ENCODE measurements around the gene BTBD2. TPM values are rescaled to one million over a fixed set of nuclear protein-coding genes. Genes with fewer than 3 reads are reported as not detected.

Gene BTBD2
- total and polyA plus RNA-seq, 2 experiments from 2014 or later = 23.8 to 130 TPM

GRCh38 chr19:1942078-1942933, 73.2 kb downstream of the BTBD2 start (continued):
- TF ChIP-seq, protein P1, sequence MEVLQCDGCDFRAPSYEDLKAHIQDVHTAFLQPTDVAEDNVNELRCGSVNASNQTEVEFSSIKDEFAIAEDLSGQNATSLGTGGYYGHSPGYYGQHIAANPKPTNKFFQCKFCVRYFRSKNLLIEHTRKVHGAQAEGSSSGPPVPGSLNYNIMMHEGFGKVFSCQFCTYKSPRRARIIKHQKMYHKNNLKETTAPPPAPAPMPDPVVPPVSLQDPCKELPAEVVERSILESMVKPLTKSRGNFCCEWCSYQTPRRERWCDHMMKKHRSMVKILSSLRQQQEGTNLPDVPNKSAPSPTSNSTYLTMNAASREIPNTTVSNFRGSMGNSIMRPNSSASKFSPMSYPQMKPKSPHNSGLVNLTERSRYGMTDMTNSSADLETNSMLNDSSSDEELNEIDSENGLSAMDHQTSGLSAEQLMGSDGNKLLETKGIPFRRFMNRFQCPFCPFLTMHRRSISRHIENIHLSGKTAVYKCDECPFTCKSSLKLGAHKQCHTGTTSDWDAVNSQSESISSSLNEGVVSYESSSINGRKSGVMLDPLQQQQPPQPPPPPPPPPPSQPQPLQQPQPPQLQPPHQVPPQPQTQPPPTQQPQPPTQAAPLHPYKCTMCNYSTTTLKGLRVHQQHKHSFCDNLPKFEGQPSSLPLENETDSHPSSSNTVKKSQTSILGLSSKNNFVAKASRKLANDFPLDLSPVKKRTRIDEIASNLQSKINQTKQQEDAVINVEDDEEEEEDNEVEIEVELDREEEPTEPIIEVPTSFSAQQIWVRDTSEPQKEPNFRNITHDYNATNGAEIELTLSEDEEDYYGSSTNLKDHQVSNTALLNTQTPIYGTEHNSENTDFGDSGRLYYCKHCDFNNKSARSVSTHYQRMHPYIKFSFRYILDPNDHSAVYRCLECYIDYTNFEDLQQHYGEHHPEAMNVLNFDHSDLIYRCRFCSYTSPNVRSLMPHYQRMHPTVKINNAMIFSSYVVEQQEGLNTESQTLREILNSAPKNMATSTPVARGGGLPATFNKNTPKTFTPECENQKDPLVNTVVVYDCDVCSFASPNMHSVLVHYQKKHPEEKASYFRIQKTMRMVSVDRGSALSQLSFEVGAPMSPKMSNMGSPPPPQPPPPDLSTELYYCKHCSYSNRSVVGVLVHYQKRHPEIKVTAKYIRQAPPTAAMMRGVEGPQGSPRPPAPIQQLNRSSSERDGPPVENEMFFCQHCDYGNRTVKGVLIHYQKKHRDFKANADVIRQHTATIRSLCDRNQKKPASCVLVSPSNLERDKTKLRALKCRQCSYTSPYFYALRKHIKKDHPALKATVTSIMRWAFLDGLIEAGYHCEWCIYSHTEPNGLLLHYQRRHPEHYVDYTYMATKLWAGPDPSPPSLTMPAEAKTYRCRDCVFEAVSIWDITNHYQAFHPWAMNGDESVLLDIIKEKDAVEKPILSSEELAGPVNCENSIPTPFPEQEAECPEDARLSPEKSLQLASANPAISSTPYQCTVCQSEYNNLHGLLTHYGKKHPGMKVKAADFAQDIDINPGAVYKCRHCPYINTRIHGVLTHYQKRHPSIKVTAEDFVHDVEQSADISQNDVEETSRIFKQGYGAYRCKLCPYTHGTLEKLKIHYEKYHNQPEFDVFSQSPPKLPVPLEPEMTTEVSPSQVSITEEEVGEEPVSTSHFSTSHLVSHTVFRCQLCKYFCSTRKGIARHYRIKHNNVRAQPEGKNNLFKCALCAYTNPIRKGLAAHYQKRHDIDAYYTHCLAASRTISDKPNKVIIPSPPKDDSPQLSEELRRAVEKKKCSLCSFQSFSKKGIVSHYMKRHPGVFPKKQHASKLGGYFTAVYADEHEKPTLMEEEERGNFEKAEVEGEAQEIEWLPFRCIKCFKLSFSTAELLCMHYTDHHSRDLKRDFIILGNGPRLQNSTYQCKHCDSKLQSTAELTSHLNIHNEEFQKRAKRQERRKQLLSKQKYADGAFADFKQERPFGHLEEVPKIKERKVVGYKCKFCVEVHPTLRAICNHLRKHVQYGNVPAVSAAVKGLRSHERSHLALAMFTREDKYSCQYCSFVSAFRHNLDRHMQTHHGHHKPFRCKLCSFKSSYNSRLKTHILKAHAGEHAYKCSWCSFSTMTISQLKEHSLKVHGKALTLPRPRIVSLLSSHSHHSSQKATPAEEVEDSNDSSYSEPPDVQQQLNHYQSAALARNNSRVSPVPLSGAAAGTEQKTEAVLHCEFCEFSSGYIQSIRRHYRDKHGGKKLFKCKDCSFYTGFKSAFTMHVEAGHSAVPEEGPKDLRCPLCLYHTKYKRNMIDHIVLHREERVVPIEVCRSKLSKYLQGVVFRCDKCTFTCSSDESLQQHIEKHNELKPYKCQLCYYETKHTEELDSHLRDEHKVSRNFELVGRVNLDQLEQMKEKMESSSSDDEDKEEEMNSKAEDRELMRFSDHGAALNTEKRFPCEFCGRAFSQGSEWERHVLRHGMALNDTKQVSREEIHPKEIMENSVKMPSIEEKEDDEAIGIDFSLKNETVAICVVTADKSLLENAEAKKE (CRISPR knock-in tag; IDR thresholded peaks at IDR 0.05) = no peak

DNA sequence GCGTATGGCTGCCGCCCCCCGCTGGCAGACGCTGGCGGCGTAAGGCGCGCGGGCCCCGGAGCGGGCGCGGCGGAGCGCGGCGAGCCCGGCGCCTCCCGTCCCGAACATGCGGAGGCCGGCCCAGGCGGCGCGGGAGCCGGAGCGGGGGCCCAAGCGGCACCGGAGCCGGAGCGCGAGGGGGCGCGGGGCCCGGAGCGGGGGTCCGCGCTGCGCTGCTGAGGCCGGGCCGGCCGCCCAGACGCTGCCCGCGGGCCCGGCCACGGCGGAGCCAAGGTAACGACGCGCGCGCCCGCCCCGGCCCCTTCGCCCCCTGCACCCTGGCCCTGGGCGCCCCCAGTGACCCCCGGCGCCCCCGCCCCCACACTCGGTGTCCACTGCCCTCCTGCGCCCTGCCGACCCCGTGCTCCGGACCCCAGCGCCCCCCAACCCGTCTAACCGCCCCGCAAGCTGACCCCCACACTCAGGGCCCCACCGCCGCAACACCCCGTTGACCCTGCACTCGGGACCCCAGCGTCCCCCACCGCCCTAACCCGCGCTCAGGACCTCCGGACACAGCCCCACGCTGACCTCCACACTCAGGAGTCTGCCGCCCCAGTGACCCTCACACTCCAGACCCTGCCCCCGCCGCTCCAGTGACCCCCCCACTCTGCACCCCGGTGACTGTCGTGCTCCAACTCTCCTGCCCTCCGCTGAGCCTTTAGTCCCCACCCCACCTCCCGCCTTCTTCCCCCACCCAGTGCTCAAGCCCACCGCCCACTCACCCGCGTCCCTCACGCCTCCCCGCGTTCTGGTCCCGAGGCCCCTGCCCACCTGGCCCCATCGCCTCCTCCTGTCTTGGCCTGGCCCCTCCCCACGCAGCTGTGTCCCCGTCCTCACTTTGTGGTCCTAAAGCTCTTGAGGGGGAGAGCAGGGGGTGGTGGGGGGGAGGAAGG, 74.1 kb downstream of the BTBD2 start, which contains the start of gene CSNK1G2:
Gene CSNK1G2, plus strand, starts transcription at position 27 of the 932 bp plus-strand sequence. CDS start 28,601 bp downstream, outside the sequence.
- Histone ChIP-seq H3K79me2 (replicated peaks; ENCODE audit: insufficient read depth) (peaks cover 47% of the 10 kb centered on the region), H3K4me3 (peak within 1 kb of the TSS; percentile 90), H3K4me1 (ENCODE audit: insufficient read depth) (peaks cover 18% of the 10 kb centered on the region), H3K9me2 (ENCODE audit: insufficient read depth) (no peaks in the 10 kb centered on the region), H2AFZ (no peak within 1 kb of the TSS; the same call in none of the 2 replicates), H3F3A (replicated peaks; ENCODE audit: low read depth) (peaks cover 7% of the 10 kb centered on the region), H4K20me1 (replicated peaks; ENCODE audit: insufficient read depth) (peaks cover 17% of the 10 kb centered on the region), H3K4me2 (peak within 1 kb of the TSS; percentile 92), H3K27me3 (ENCODE audit: insufficient read depth) (no peaks in the 10 kb centered on the region), H3K27ac (ENCODE audit: low read depth) (peak within 1 kb of the TSS; percentile 88), H3K36me3 (ENCODE audit: insufficient read depth) (no peaks in the 10 kb centered on the region)
- peaks cover 20% of the 10 kb centered on the region for H3K4me1 Mint-ChIP-seq
- H3K36me3 Mint-ChIP-seq (ENCODE audit: low read depth) = peaks cover 2% of the 10 kb centered on the region; the same call in 2 of the 3 replicates
- peak within 1 kb of the TSS; percentile 95 for H3K4me3 Mint-ChIP-seq
- ATAC-seq (no peak; the same call in 1 of the 3 replicates), DNase-seq (ENCODE audit: low spot score) (no peak)
- peaks cover 20% of the 10 kb centered on the region for H3K27me3 Mint-ChIP-seq (ENCODE audit: insufficient read depth, low read depth, poor library complexity)
- no peaks in the 10 kb centered on the region for H3K9me3 Mint-ChIP-seq
- H3K27ac Mint-ChIP-seq = peak within 1 kb of the TSS; percentile 95
- TF ChIP-seq NANOG (IDR thresholded peaks at IDR 0.05; ENCODE audit: borderline replicate concordance) = no peak
- no peak for TF ChIP-seq EZH2 (IDR thresholded peaks at IDR 0.05; ENCODE audit: low read depth, unreplicated experiment)
- TF ChIP-seq ZNF331 (CRISPR knock-in tag; IDR thresholded peaks at IDR 0.05; ENCODE audit: low read depth) = no peak
- TF ChIP-seq POLR2AphosphoS5 (IDR thresholded peaks at IDR 0.05; ENCODE audit: low read depth) = no peak
- TF ChIP-seq JUNB (IDR thresholded peaks at IDR 0.05; ENCODE audit: unreplicated experiment) = no peak
- TF ChIP-seq, protein P1 (CRISPR knock-in tag; IDR thresholded peaks at IDR 0.05) = no peak
